ENCODE data around the gene SPRYD7.

DNA sequence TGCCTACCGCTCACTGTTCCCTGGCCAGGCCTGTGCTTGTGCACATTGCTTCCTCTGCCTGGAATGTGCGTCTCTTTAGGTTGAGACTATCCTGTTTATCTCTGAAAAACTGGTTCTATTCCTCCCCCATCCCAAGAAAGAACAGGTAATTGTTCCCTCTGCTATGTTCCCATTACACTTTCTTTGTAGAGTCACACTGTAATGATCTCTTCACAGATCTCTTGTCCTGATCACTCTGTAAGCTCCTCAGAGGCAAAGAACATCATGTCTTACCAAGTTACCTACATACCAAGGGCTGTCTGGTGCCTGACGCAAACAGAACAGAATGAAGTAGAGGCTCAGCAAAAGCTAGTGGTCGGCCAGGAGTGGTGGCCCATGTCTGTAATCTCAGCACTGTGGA, 40.3 kb downstream of the SPRYD7 start:
- no peak for TF ChIP-seq CTCF (conservative IDR thresholded peaks at IDR 0.05 in 1 of 2, IDR thresholded peaks at IDR 0.05 in 1 of 2; ENCODE audit: low read depth in 1 of 2, low read length in 2 of 2)
- TF ChIP-seq EZH2 (IDR thresholded peaks at IDR 0.05; ENCODE audit: low read length, missing control alignments) = no peak

All from fibroblast of lung (primary cell).